Keratinocyte (primary cell): ENCODE data around the gene CREG2. TPM values are rescaled to one million over a fixed set of nuclear protein-coding genes. Genes with fewer than 3 reads are reported as not detected.

Source experiments
- DNase-seq: peaks from one replicate; pipeline ENCODE4 v3.0.0-alpha.2; 2011; ENCODE audit warnings: low read depth, missing footprints, low spot score
- FAIRE-seq: peaks from 2 replicates; lab custom pipeline; 2011; peaks lifted over from hg19 to GRCh38; lab: Jason Lieb, UNC
- H2AFZ ChIP-seq: 2 replicates; pipeline ENCODE4 v1.6.0; 2012; ENCODE audit warnings: low read length, control low read depth, inconsistent platforms; ENCODE audit not compliant: control insufficient read depth
- H3K27ac ChIP-seq: 2 replicates; pipeline ENCODE4 v1.5.1; 2011; ENCODE audit warnings: low read length; ENCODE audit not compliant: control insufficient read depth, insufficient read depth
- H3K27me3 ChIP-seq: 3 replicates; pipeline ENCODE4 v1.6.0; 2011; ENCODE audit warnings: low read length; ENCODE audit not compliant: control insufficient read depth, insufficient read depth; ENCODE audit errors: extremely low read depth
- H3K36me3 ChIP-seq, 2 experiments: 2 replicates in 1 of 2; 3 replicates in 1 of 2; pipeline ENCODE4 v1.5.1; 2011; ENCODE audit warnings: low read length in 2 of 2, mild to moderate bottlenecking in 1 of 2; ENCODE audit not compliant: control insufficient read depth in 2 of 2, insufficient read depth in 2 of 2; ENCODE audit errors: extremely low read depth in 1 of 2
- H3K4me1 ChIP-seq: 3 replicates; pipeline ENCODE4 v1.5.1; 2011; ENCODE audit warnings: low read length; ENCODE audit not compliant: control insufficient read depth, insufficient read depth; ENCODE audit errors: extremely low read depth
- H3K4me2 ChIP-seq: 3 replicates; pipeline ENCODE4 v1.6.0; 2011; ENCODE audit warnings: low read depth, low read length; ENCODE audit not compliant: control insufficient read depth, insufficient read depth; ENCODE audit errors: extremely low read depth
- H3K4me3 ChIP-seq, 3 experiments: fragments of 200-600 bp in 1 of 3; sonication (generic) in 1 of 3; 2 replicates in 2 of 3; 3 replicates in 1 of 3; pipeline ENCODE4 v1.5.1; 2011 to 2016; ENCODE audit warnings: low read length in 3 of 3, mild to moderate bottlenecking in 3 of 3, control low read depth in 2 of 3, inconsistent platforms in 1 of 3, low read depth in 1 of 3, mixed read lengths in 1 of 3, mixed run types in 1 of 3, moderate library complexity in 1 of 3; ENCODE audit not compliant: control insufficient read depth in 2 of 3, insufficient read depth in 2 of 3; ENCODE audit errors: extremely low read depth in 1 of 3
- H3K79me2 ChIP-seq: 2 replicates; pipeline ENCODE4 v1.6.0; 2012; ENCODE audit warnings: low read length; ENCODE audit not compliant: control insufficient read depth, insufficient read depth
- H3K9ac ChIP-seq: 3 replicates; pipeline ENCODE4 v1.6.0; 2011; ENCODE audit warnings: low read length; ENCODE audit not compliant: control insufficient read depth, insufficient read depth; ENCODE audit errors: extremely low read depth
- H3K9me1 ChIP-seq: 3 replicates; pipeline ENCODE4 v1.6.0; 2011; ENCODE audit warnings: low read length; ENCODE audit not compliant: control insufficient read depth, insufficient read depth; ENCODE audit errors: extremely low read depth
- H3K9me3 ChIP-seq: 2 replicates; pipeline ENCODE4 v1.5.1; 2012; ENCODE audit warnings: low read depth, low read length; ENCODE audit not compliant: control insufficient read depth
- H4K20me1 ChIP-seq: 3 replicates; pipeline ENCODE4 v1.6.0; 2011; ENCODE audit warnings: low read length; ENCODE audit not compliant: control insufficient read depth, insufficient read depth; ENCODE audit errors: extremely low read depth
- EZH2 ChIP-seq: IDR thresholded peaks from one replicate; pipeline ENCODE4 v1.6.1; 2012; ENCODE audit warnings: inconsistent platforms, mild to moderate bottlenecking, low read length, moderate library complexity
- dilution Hi-C: fragments of 300-500 bp; cut with MboI; formaldehyde crosslinking; loops from one replicate; pipeline ENCODE4 v1.7.0; 2020; ENCODE audit warnings: low sequenced_read_pairs; ENCODE audit not compliant: extremely low pct_ligation_motif_present
- polyA plus RNA-seq, 5 experiments: library from polyadenylated mRNA; depleted of rRNA in 3 of 5; stranded (reverse) in 3 of 5; stranded (forward) in 1 of 5; unstranded in 1 of 5; fragments of >200 nt; gene quantifications; 1 replicate in 1 of 5; 2 replicates in 3 of 5; 3 replicates in 1 of 5; pipeline versions ENCODE4 v1.2.1 to v1.2.3, GENCODE V29; 2011 to 2012; ENCODE audit warnings: missing spikeins in 2 of 5, low read depth in 1 of 5, low replicate concordance in 1 of 5
- TF ChIP-seq, protein P1 (sequence below), 3 experiments: IDR thresholded peaks in 1 of 3; conservative IDR thresholded peaks in 1 of 3; optimal IDR thresholded peaks in 1 of 3; 2 replicates in 2 of 3; 3 replicates in 1 of 3; pipeline versions ENCODE3 to v1.5.1; 2011; ENCODE audit warnings: low read length in 3 of 3, mild to moderate bottlenecking in 3 of 3, moderate library complexity in 2 of 3, control low read depth in 1 of 3, inconsistent platforms in 1 of 3; ENCODE audit not compliant: insufficient read depth in 2 of 3; ENCODE audit errors: extremely low read depth in 1 of 3

The CREG2 gene
- polyA plus RNA-seq, 1 donor (not counting 4 experiments of a cell fraction or from before 2014, with no cell fraction given) = 1.7 TPM

DNA sequence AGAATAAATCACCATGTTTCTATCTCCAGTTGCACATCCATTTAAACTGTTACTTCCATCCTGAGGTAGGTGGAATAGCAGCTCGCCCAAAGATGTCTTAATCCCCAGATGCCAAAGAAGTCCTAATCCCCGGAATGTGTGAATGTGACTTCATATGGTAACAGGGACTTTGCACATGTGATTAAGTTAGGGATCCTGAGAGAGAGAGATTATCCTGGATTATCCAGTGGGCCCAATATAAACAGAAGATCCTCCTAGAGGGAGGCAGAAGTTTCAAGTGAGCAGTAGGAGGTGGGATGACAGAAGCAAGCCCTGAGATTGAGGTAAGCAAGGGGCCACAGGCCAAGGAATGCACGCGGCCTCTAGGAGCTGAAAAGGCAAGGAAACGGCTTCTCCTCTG lies 19.8 kb downstream of the CREG2 start:
- DNase-seq (no peak), FAIRE-seq (no peak)
- Histone ChIP-seq H3K36me3 (no peaks in the 10 kb centered on the region), H4K20me1 (no peaks in the 10 kb centered on the region), H3K9ac (no peak overlapping the region), H3K4me1 (no peaks in the 10 kb centered on the region), H3K9me3 (no peaks in the 10 kb centered on the region), H3K27ac (no peak overlapping the region), H3K79me2 (no peaks in the 10 kb centered on the region), H3K9me1 (no peaks in the 10 kb centered on the region), H3K4me2 (no peak overlapping the region), H3K27me3 (no peaks in the 10 kb centered on the region), H3K4me3 (no peak overlapping the region), H2AFZ (no peak overlapping the region)
- dilution Hi-C loops = no loop called here
- TF ChIP-seq EZH2 = no peak
- TF ChIP-seq, protein P1, sequence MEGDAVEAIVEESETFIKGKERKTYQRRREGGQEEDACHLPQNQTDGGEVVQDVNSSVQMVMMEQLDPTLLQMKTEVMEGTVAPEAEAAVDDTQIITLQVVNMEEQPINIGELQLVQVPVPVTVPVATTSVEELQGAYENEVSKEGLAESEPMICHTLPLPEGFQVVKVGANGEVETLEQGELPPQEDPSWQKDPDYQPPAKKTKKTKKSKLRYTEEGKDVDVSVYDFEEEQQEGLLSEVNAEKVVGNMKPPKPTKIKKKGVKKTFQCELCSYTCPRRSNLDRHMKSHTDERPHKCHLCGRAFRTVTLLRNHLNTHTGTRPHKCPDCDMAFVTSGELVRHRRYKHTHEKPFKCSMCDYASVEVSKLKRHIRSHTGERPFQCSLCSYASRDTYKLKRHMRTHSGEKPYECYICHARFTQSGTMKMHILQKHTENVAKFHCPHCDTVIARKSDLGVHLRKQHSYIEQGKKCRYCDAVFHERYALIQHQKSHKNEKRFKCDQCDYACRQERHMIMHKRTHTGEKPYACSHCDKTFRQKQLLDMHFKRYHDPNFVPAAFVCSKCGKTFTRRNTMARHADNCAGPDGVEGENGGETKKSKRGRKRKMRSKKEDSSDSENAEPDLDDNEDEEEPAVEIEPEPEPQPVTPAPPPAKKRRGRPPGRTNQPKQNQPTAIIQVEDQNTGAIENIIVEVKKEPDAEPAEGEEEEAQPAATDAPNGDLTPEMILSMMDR (optimal IDR thresholded peaks at IDR 0.05 in 1 of 3, IDR thresholded peaks at IDR 0.05 in 1 of 3, conservative IDR thresholded peaks at IDR 0.05 in 1 of 3; ENCODE audit: extremely low read depth in 1 of 3, insufficient read depth in 2 of 3, low read length in 3 of 3) = no peak

GRCh38 chr2:101364878-101365277 lies 22.4 kb downstream of the CREG2 start:
- dilution Hi-C loops = no loop called here

More at GRCh38 chr2:101364878-101365277, 22.4 kb downstream of the CREG2 start:
- no peak overlapping the region for H3K4me2 ChIP-seq
- H2AFZ ChIP-seq = no peak overlapping the region
- H3K9me1 ChIP-seq = no peaks in the 10 kb centered on the region
- H3K27me3 ChIP-seq = no peaks in the 10 kb centered on the region
- no peak overlapping the region for H3K4me3 ChIP-seq
- H4K20me1 ChIP-seq = no peaks in the 10 kb centered on the region
- no peak overlapping the region for H3K27ac ChIP-seq
- no peaks in the 10 kb centered on the region for H3K9me3 ChIP-seq
- no peak overlapping the region for H3K9ac ChIP-seq
- FAIRE-seq (no peak), DNase-seq (no peak)
- H3K4me1 ChIP-seq = peaks cover 21% of the 10 kb centered on the region
- no peak for TF ChIP-seq EZH2
- TF ChIP-seq, protein P1 (optimal IDR thresholded peaks at IDR 0.05 in 1 of 3, IDR thresholded peaks at IDR 0.05 in 1 of 3, conservative IDR thresholded peaks at IDR 0.05 in 1 of 3; ENCODE audit: extremely low read depth in 1 of 3, insufficient read depth in 2 of 3, low read length in 3 of 3) = no peak
- no peaks in the 10 kb centered on the region for H3K79me2 ChIP-seq
- no peaks in the 10 kb centered on the region for H3K36me3 ChIP-seq
